Measurements from ENCODE around the gene PPARGC1A.

DNA sequence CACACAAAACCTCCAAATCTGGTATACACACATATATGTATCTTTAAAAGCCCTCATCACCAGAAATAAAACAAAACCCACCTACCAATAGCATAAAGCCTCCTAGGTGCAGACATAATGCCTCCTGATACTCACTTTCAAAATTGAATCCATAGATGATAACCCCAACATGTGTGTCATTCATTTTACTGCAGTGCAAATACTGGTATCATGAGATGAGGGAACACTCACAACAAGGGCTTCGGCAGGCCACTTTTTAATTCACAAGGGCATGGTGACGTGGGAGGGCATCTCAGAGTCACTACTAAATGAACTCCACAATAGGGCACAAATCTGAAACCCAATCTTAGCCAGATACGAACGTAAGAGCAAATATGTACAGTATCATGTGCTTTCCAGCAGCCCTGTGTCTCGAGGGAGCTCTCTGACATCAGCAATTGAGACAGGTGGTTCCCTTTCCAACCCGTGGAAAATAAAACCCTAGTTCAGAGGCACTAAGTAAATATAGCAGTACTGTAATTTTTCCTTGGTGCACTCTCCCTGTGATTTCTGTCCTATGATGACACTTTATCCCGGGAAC, 14.1 kb upstream of the PPARGC1A start:
- TF ChIP-seq, protein P1, sequence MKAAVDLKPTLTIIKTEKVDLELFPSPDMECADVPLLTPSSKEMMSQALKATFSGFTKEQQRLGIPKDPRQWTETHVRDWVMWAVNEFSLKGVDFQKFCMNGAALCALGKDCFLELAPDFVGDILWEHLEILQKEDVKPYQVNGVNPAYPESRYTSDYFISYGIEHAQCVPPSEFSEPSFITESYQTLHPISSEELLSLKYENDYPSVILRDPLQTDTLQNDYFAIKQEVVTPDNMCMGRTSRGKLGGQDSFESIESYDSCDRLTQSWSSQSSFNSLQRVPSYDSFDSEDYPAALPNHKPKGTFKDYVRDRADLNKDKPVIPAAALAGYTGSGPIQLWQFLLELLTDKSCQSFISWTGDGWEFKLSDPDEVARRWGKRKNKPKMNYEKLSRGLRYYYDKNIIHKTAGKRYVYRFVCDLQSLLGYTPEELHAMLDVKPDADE (IDR thresholded peaks at IDR 0.05) = no peak
- TF ChIP-seq EZH2phosphoT487 (IDR thresholded peaks at IDR 0.05; ENCODE audit: unreplicated experiment) = no peak
